ENCODE results near the gene ANGEL1. TPM values are rescaled to one million over a fixed set of nuclear protein-coding genes. Genes with fewer than 3 reads are reported as not detected.
A peak's percentile ranks its signal among the peaks of the same experiment; 100 is the strongest.

The ANGEL1 gene
- total and polyA plus RNA-seq, 2 of the 13 experiments (the other 11 are each of a cell fraction or from before 2014, with no cell fraction given), result 14.3 to 20.1 TPM

- TF ChIP-seq ZSCAN5A (CRISPR knock-in tag; IDR thresholded peaks at IDR 0.05; ENCODE audit: borderline replicate concordance) (peak; percentile 59; the same call in 1 of the 2 replicates), SSRP1 (CRISPR knock-in tag; IDR thresholded peaks at IDR 0.05) (no peak), ZNF225 (CRISPR knock-in tag; IDR thresholded peaks at IDR 0.05) (no peak), SMAD9 (CRISPR knock-in tag; IDR thresholded peaks at IDR 0.05) (no peak), ZNF503 (CRISPR knock-in tag; IDR thresholded peaks at IDR 0.05) (peak; percentile 64; the same call in 1 of the 2 replicates), MBD4 (IDR thresholded peaks at IDR 0.05; ENCODE audit: borderline replicate concordance, low read length) (no peak), ZNF800 (CRISPR knock-in tag; IDR thresholded peaks at IDR 0.05) (no peak), CREM (IDR thresholded peaks at IDR 0.05) (no peak), CREM (CRISPR knock-in tag; IDR thresholded peaks at IDR 0.05) (no peak), ZNF567 (CRISPR knock-in tag; IDR thresholded peaks at IDR 0.05; ENCODE audit: borderline replicate concordance) (no peak), NR1H2 (CRISPR knock-in tag; IDR thresholded peaks at IDR 0.05; ENCODE audit: borderline replicate concordance, low read depth) (no peak), THAP9 (CRISPR knock-in tag; IDR thresholded peaks at IDR 0.05; ENCODE audit: borderline replicate concordance) (peak; percentile 91), ZNF670 (CRISPR knock-in tag; IDR thresholded peaks at IDR 0.05; ENCODE audit: borderline replicate concordance) (no peak), BORCS8-MEF2B (CRISPR knock-in tag; IDR thresholded peaks at IDR 0.05) (peak; percentile 89), RFX3 (CRISPR knock-in tag; IDR thresholded peaks at IDR 0.05) (peak; percentile 96), ZNF460 (CRISPR knock-in tag; IDR thresholded peaks at IDR 0.05; ENCODE audit: borderline replicate concordance) (no peak; the same call in 1 of the 2 replicates), ZNF432 (CRISPR knock-in tag; IDR thresholded peaks at IDR 0.05; ENCODE audit: borderline replicate concordance) (no peak), NFE2L1 (CRISPR knock-in tag; IDR thresholded peaks at IDR 0.05; ENCODE audit: borderline replicate concordance) (no peak), ZNF724P (CRISPR knock-in tag; IDR thresholded peaks at IDR 0.05; ENCODE audit: borderline replicate concordance) (no peak; the same call in 1 of the 2 replicates), ZSCAN22 (CRISPR knock-in tag; IDR thresholded peaks at IDR 0.05) (peak; percentile 34; the same call in 1 of the 2 replicates)
Observed at GRCh38 chr14:76812422-76813383, at the start of gene ANGEL1 (continued).

Measured in HepG2 (cell line).